Kidney (tissue), 14 donors: Measurements from ENCODE around the gene CCND1. TPM values are rescaled to one million over a fixed set of nuclear protein-coding genes. Genes with fewer than 3 reads are reported as not detected.

Source experiments
- DNase-seq, 5 donors: peaks; one replicate each; pipeline ENCODE4 v3.0.0-alpha.2; 2013 to 2020
- FAIRE-seq: peaks from 2 replicates; lab custom pipeline; 2012; peaks lifted over from hg19 to GRCh38; lab: Jason Lieb, UNC
- H3K27ac ChIP-seq, 2 donors: one replicate each; pipeline ENCODE4 v1.7.0; 2013; ENCODE audit warnings: low read depth in 2 of 2, low read length in 2 of 2, inconsistent platforms in 1 of 2
- H3K27me3 ChIP-seq: one replicate; pipeline ENCODE4 v1.7.1; 2013; ENCODE audit warnings: low read length, inconsistent platforms; ENCODE audit not compliant: control insufficient read depth, insufficient read depth
- H3K36me3 ChIP-seq, 3 donors: one replicate each; pipeline versions ENCODE4 v1.7.0 to v1.7.1; 2013; ENCODE audit warnings: low read length in 3 of 3, control low read depth in 1 of 3, inconsistent platforms in 1 of 3; ENCODE audit not compliant: insufficient read depth in 3 of 3, control insufficient read depth in 2 of 3
- H3K4me1 ChIP-seq, 3 donors: one replicate each; pipeline versions ENCODE4 v1.7.0 to v1.7.1; 2013; ENCODE audit warnings: low read length in 3 of 3, inconsistent platforms in 1 of 3, low read depth in 1 of 3; ENCODE audit not compliant: control insufficient read depth in 2 of 3, insufficient read depth in 2 of 3
- H3K4me3 ChIP-seq, 3 donors: one replicate each; pipeline versions ENCODE4 v1.7.0 to v1.8.1; 2013; ENCODE audit warnings: low read length in 3 of 3, control low read depth in 1 of 3, inconsistent platforms in 1 of 3
- H3K9ac ChIP-seq, 3 donors: one replicate each; pipeline versions ENCODE4 v1.7.0 to v1.7.1; 2013; ENCODE audit warnings: low read length in 3 of 3, control low read depth in 1 of 3, inconsistent platforms in 1 of 3
- H3K9me3 ChIP-seq, 3 donors: one replicate each; pipeline versions ENCODE4 v1.7.0 to v1.7.1; 2013; ENCODE audit warnings: low read length in 3 of 3, control low read depth in 1 of 3, inconsistent platforms in 1 of 3; ENCODE audit not compliant: control insufficient read depth in 2 of 3, insufficient read depth in 1 of 3
- CTCF ChIP-seq: IDR thresholded peaks from 3 replicates; pipeline ENCODE4 v1.5.1; 2012; ENCODE audit warnings: mild to moderate bottlenecking, moderate library complexity, borderline replicate concordance; ENCODE audit not compliant: insufficient read depth; ENCODE audit errors: extremely low read depth
- intact Hi-C: fragments of 100-400 bp; cut with DNase I; formaldehyde crosslinking; loops from one replicate; pipeline ENCODE4 v1.11.1; 2022
- polyA plus RNA-seq: library from polyadenylated mRNA; stranded (reverse); fragments of 350-450 nt; fragmentation: Illumina TruSeq; extraction: RNeasy Lipid Tissue Mini Kit (QIAGEN cat#74804); gene quantifications from one replicate; pipeline ENCODE4 v1.2.3, GENCODE V29; 2014; ENCODE audit warnings: low read depth, low replicate concordance; ENCODE audit not compliant: insufficient read depth
- total RNA-seq: library from RNA; stranded (reverse); fragmentation: NEBNext Ultra II Directional; extraction: Animal tissue kit (Norgen Biotek cat#: 25700); gene quantifications from one replicate; pipeline ENCODE4 v1.2.1, GENCODE V29; 2021
- donor health status: control.
- donor health status: control.
- donor health status: control.
- donor health status: control.
- donor health status: control.
- donor health status: DM: yes; HTN: yes; CAD: no.
- donor health status: Normal renal cell carcinoma (clear cell type).

CCND1 gene
- total and polyA plus RNA-seq, 2 donors from 2014 or later: 37.6 to 142 TPM

- H3K4me1 ChIP-seq: peaks cover 0 to 13% (median 0%) of the 10 kb centered on the region in 3 donors
- TF ChIP-seq CTCF: no peak
- no peaks in the 10 kb centered on the region for H3K9me3 ChIP-seq
- no peak overlapping the region for H3K4me3 ChIP-seq
- DNase-seq (no peak), FAIRE-seq (no peak)
- H3K27me3 ChIP-seq: no peaks in the 10 kb centered on the region
- H3K36me3 ChIP-seq: no peaks in the 10 kb centered on the region
- H3K9ac ChIP-seq: no peak overlapping the region
- H3K27ac ChIP-seq: no peak overlapping the region
- intact Hi-C loops: no loop called here
Measured at GRCh38 chr11:69632900-69633299, 8.1 kb upstream of the CCND1 start.

- no peak for DNase-seq
- Histone ChIP-seq H3K36me3 (no peaks in the 10 kb centered on the region), H3K27ac (no peak overlapping the region), H3K4me3 (no peak overlapping the region), H3K27me3 (no peaks in the 10 kb centered on the region), H3K4me1 (peaks cover 0 to 15% (median 0%) of the 10 kb centered on the region in 3 donors), H3K9ac (no peak overlapping the region), H3K9me3 (no peaks in the 10 kb centered on the region)
- no peak for TF ChIP-seq CTCF
- FAIRE-seq: no peak
- intact Hi-C loops: no loop called here
Measured at GRCh38 chr11:69634069-69634468, 6.9 kb upstream of the CCND1 start.

GRCh38 chr11:69634590-69634989, 6.4 kb upstream of the CCND1 start:
- no peaks in the 10 kb centered on the region for H3K9me3 ChIP-seq
- intact Hi-C loops: no loop called here
- no peak overlapping the region for H3K9ac ChIP-seq
- H3K27me3 ChIP-seq: no peaks in the 10 kb centered on the region
- peaks cover 0 to 15% (median 0%) of the 10 kb centered on the region in 3 donors for H3K4me1 ChIP-seq
- FAIRE-seq (no peak), DNase-seq (no peak)
- H3K27ac ChIP-seq: no peak overlapping the region
- TF ChIP-seq CTCF: no peak
- H3K4me3 ChIP-seq: no peak overlapping the region
- H3K36me3 ChIP-seq: no peaks in the 10 kb centered on the region

- FAIRE-seq (no peak), DNase-seq (no peak)
- Histone ChIP-seq H3K36me3 (no peaks in the 10 kb centered on the region), H3K9me3 (no peaks in the 10 kb centered on the region), H3K9ac (no peak overlapping the region), H3K27ac (no peak overlapping the region), H3K4me3 (no peak overlapping the region), H3K4me1 (peaks cover 0 to 16% (median 4%) of the 10 kb centered on the region in 3 donors), H3K27me3 (no peaks in the 10 kb centered on the region)
- TF ChIP-seq CTCF: no peak
- intact Hi-C loops: no loop called here
Measured at GRCh38 chr11:69635195-69635594, 5.8 kb upstream of the CCND1 start.
